Neural cell (in vitro differentiated cells): ENCODE measurements around the gene IKZF2.

ENCODE experiments used
- EZH2 ChIP-seq: fragments of 200-600, 300-800 bp; shearing (Covaris generic), sonication (generic); IDR thresholded peaks from 2 replicates; pipeline ENCODE4 v1.6.1; 2014; ENCODE audit warnings: antibody characterized with exemption, low read length, borderline replicate concordance, mild to moderate bottlenecking; ENCODE audit not compliant: insufficient read depth, poor library complexity, severe bottlenecking
- POLR2AphosphoS5 ChIP-seq: IDR thresholded peaks from 2 replicates; pipeline ENCODE4 v1.6.1; 2012
- RAD21 ChIP-seq: fragments of 450-650 bp; conservative IDR thresholded peaks from 2 replicates; pipeline ENCODE4 v1.6.1; 2014; ENCODE audit warnings: antibody characterized with exemption, mild to moderate bottlenecking, moderate library complexity
- SMC3 ChIP-seq: fragments of 450-650 bp; conservative IDR thresholded peaks from 2 replicates; pipeline ENCODE4 v1.6.1; 2014; ENCODE audit warnings: antibody characterized with exemption, mild to moderate bottlenecking, moderate library complexity; ENCODE audit not compliant: poor library complexity
- TAF1 ChIP-seq: IDR thresholded peaks from 2 replicates; pipeline ENCODE4 v1.6.1; 2012; ENCODE audit warnings: low read depth
- TF ChIP-seq, protein P1 (sequence below): fragments of 450-650 bp; IDR thresholded peaks from 2 replicates; pipeline ENCODE4 v1.5.1; 2014; ENCODE audit warnings: antibody characterized with exemption, mild to moderate bottlenecking, moderate library complexity; ENCODE audit not compliant: poor library complexity, severe bottlenecking

DNA sequence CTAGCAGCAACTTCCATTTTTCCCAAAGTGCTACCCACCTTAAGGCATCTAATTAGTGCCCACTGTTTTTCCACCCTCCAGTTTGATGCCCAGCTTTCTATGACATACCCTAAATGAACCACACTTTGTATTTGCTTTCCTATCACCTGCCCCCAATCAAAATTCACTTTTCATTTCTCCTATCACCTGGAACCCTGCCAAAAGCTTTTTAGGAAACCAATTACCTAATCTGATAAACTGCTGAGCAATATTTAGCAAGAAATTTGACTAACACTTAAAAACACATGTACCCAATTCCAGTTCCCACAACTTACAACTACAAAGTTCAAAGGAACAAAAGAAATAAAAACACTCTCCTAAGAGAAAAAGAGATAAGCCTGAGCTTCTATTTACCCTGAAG, 71.7 kb downstream of the IKZF2 start:
- TF ChIP-seq, protein P1, sequence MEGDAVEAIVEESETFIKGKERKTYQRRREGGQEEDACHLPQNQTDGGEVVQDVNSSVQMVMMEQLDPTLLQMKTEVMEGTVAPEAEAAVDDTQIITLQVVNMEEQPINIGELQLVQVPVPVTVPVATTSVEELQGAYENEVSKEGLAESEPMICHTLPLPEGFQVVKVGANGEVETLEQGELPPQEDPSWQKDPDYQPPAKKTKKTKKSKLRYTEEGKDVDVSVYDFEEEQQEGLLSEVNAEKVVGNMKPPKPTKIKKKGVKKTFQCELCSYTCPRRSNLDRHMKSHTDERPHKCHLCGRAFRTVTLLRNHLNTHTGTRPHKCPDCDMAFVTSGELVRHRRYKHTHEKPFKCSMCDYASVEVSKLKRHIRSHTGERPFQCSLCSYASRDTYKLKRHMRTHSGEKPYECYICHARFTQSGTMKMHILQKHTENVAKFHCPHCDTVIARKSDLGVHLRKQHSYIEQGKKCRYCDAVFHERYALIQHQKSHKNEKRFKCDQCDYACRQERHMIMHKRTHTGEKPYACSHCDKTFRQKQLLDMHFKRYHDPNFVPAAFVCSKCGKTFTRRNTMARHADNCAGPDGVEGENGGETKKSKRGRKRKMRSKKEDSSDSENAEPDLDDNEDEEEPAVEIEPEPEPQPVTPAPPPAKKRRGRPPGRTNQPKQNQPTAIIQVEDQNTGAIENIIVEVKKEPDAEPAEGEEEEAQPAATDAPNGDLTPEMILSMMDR, result no peak
- TF ChIP-seq EZH2 (no peak), TAF1 (no peak), POLR2AphosphoS5 (no peak), RAD21 (no peak), SMC3 (no peak)
